K562 (cell line): Measurements from ENCODE around the gene TULP1. TPM values are rescaled to one million over a fixed set of nuclear protein-coding genes. Genes with fewer than 3 reads are reported as not detected.

Experiments used
- MEF2D ChIP-seq: conservative IDR thresholded peaks from 2 replicates; pipeline ENCODE4 v1.6.1; 2016; ENCODE audit warnings: low read depth, missing genetic modification characterization, missing compliant biosample characterization
- NEUROD1 ChIP-seq: fragments of 150-350 bp; IDR thresholded peaks from 2 replicates; pipeline ENCODE4 v1.6.1; 2014; ENCODE audit warnings: borderline replicate concordance, low read length, low read depth; ENCODE audit not compliant: partially characterized antibody
- RBM22 ChIP-seq: fragments of 200-400 bp; formaldehyde crosslinking; IDR thresholded peaks from 2 replicates; pipeline ENCODE4 v1.6.1; 2018; ENCODE audit warnings: low read length, low read depth; ENCODE audit not compliant: poor library complexity, severe bottlenecking
- SIN3B ChIP-seq: fragments of 450-650 bp; IDR thresholded peaks from 2 replicates; pipeline ENCODE4 v1.6.1; 2017; ENCODE audit warnings: low read depth, mild to moderate bottlenecking, moderate library complexity
- YY1 ChIP-seq, 3 experiments: IDR thresholded peaks; 2 replicates each; pipeline ENCODE4 v1.6.1; 2011; ENCODE audit warnings: low read length in 2 of 3, mild to moderate bottlenecking in 2 of 3, moderate library complexity in 2 of 3, borderline replicate concordance in 1 of 3, control low read depth in 1 of 3, low read depth in 1 of 3; ENCODE audit not compliant: insufficient read depth in 3 of 3, insufficient replicate concordance in 2 of 3, control insufficient read depth in 1 of 3, insufficient read length in 1 of 3; ENCODE audit errors: extremely low read depth in 1 of 3
- ZNF445 ChIP-seq: fragments of 250-450 bp; sonication (Bioruptor Pico); IDR thresholded peaks from 2 replicates; pipeline ENCODE4 v1.4.0; 2020; ENCODE audit warnings: low read depth, mild to moderate bottlenecking, moderate library complexity
- polyA plus RNA-seq, 8 experiments: library from polyadenylated mRNA; depleted of rRNA in 4 of 8; stranded (reverse) in 5 of 8; unstranded in 3 of 8; fragments of >200 nt; fragmentation: Nextera tagmentation in 2 of 8; fragmentation: Illumina TruSeq in 1 of 8; extraction: Ambion mirVana in 2 of 8; extraction: Trizol in 1 of 8; gene quantifications; 2 replicates each; pipeline versions ENCODE4 v1.2.1 to v1.2.3, GENCODE V29; 2011 to 2014; ENCODE audit warnings: inconsistent platforms in 1 of 8, missing spikeins in 1 of 8
- total RNA-seq, 7 experiments: library from RNA; depleted of rRNA in 6 of 7; stranded (reverse); fragments of >200 nt in 6 of 7; fragmentation: Illumina TruSeq in 2 of 7; extraction: Trizol in 2 of 7; gene quantifications; 2 replicates each; pipeline versions ENCODE4 v1.2.1 to v1.2.3, GENCODE V29; 2011 to 2021; ENCODE audit warnings: low replicate concordance in 1 of 7
- TF ChIP-seq, protein P1 (sequence below): sonication (generic); formaldehyde crosslinking; IDR thresholded peaks from 2 replicates; pipeline ENCODE4 v1.8.0; 2022; ENCODE audit warnings: mild to moderate bottlenecking, missing genetic modification reagents
- TF ChIP-seq, protein P2 (sequence below): fragments of 250-450 bp; sonication (Bioruptor Pico); IDR thresholded peaks from 2 replicates; pipeline ENCODE4 v1.8.0; 2021; ENCODE audit warnings: borderline replicate concordance, mild to moderate bottlenecking, moderate library complexity; ENCODE audit not compliant: poor library complexity, severe bottlenecking

The TULP1 gene
- total and polyA plus RNA-seq, 9 of the 15 experiments (the other 6 are each of a cell fraction or from before 2014, with no cell fraction given) = 0.06 to 0.17 (median 0.09) TPM; not detected in 6

DNA sequence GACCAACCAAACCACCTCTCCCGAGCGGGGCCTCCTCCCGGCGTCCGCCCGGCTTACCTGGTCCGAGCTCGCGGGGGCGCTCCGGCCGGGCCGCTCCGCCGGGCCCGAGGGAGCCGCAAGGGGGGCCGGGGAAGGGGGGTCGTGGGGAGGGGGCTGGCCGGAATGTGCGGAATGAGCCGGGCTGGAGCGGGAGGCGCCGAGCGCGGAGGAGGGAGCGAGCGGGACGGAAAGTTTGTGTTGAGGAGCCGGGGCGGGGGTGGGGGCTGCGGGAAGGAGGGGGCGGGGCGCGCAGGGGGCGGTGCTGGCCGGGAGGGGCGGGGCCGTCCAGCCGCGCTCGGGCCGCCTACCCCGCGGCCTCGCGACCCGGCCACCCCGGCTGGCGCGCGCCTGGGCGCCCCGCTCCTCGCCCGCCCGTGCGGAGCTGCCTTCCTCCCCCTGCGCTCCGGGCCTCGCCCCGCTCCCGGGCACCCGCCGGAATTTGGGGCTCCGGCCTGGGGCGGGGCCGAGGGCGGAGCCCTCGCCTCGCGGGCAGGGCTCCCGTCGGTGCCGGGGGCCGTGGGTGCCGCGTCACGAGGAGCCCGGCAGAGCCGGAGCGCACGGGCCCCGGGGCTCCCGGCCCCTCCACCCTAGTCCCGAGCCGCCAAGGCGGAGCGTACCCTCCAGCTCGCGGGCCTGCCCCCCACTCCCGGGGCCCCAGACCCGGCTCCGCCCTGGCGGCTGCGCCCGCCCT lies 15.7 kb downstream of the TULP1 start, which contains the start of gene TEAD3 (continued):
- TF ChIP-seq YY1 (IDR thresholded peaks at IDR 0.05; ENCODE audit: borderline replicate concordance in 1 of 3, control insufficient read depth in 1 of 3, extremely low read depth in 1 of 3, insufficient read depth in 3 of 3, insufficient read length in 1 of 3, insufficient replicate concordance in 2 of 3, low read depth in 1 of 3, low read length in 2 of 3) (peak in 2 of 3 experiments; percentile 40 to 66), RBM22 (no peak), ZNF445 (CRISPR knock-in tag) (no peak), SIN3B (peak; percentile 53), NEUROD1 (no peak), MEF2D (tag) (no peak)
- TF ChIP-seq, protein P1, sequence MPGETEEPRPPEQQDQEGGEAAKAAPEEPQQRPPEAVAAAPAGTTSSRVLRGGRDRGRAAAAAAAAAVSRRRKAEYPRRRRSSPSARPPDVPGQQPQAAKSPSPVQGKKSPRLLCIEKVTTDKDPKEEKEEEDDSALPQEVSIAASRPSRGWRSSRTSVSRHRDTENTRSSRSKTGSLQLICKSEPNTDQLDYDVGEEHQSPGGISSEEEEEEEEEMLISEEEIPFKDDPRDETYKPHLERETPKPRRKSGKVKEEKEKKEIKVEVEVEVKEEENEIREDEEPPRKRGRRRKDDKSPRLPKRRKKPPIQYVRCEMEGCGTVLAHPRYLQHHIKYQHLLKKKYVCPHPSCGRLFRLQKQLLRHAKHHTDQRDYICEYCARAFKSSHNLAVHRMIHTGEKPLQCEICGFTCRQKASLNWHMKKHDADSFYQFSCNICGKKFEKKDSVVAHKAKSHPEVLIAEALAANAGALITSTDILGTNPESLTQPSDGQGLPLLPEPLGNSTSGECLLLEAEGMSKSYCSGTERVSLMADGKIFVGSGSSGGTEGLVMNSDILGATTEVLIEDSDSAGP (CRISPR knock-in tag) = no peak
- TF ChIP-seq, protein P2, sequence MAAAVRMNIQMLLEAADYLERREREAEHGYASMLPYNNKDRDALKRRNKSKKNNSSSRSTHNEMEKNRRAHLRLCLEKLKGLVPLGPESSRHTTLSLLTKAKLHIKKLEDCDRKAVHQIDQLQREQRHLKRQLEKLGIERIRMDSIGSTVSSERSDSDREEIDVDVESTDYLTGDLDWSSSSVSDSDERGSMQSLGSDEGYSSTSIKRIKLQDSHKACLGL (CRISPR knock-in tag) = no peak
